Left ventricle myocardium superior (tissue), 1 donor: Measurements from ENCODE around the gene CDH13. TPM values are rescaled to one million over a fixed set of nuclear protein-coding genes. Genes with fewer than 3 reads are reported as not detected.
A peak's percentile ranks its signal among the peaks of the same experiment; 100 is the strongest.

Source experiments
- ATAC-seq: fragments of 200-7000 bp; cut with Tn5 transposase; one replicate; pipeline ENCODE4 v1.9.1; 2020; ENCODE audit warnings: mild to moderate bottlenecking, moderate library complexity
- DNase-seq: peaks from one replicate; pipeline ENCODE4 v3.0.0-alpha.2; 2020
- intact Hi-C: fragments of 100-400 bp; cut with micrococcal nuclease; formaldehyde crosslinking; loops from one replicate; pipeline ENCODE4 v1.11.0; 2022
- total RNA-seq: library from RNA; stranded (reverse); fragmentation: NEBNext Ultra II Directional; extraction: Animal tissue kit (Norgen Biotek cat#: 25700); gene quantifications from one replicate; pipeline ENCODE4 v1.2.1, GENCODE V29; 2021
- donor health status: DM: no; HTN: yes; CAD: no; lungs with severe emphysema.

The CDH13 gene
- total RNA-seq, 1 donor from 2014 or later = 167 TPM

DNA sequence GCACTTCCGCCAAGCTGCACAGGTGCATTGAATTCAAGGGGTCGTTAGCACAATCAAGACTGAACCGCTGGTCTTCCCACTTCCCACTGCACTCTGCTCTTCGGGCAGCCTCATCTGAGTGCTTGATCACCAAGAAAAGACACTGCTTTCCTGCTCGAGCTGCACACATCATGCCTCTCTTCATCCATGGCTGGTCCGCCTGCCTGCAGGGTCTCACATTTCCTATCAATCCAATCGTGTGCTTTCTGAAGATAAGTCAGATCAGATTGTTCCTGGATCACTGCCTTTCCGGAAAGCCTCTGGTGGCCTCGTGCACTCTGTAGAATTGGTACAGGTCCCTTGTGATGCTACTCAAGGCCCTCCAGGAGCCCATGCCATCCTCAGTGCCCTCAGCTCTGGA is 1150.2 kb downstream of the CDH13 start:
- intact Hi-C loops = no loop called here
- DNase-seq = no peak

DNA sequence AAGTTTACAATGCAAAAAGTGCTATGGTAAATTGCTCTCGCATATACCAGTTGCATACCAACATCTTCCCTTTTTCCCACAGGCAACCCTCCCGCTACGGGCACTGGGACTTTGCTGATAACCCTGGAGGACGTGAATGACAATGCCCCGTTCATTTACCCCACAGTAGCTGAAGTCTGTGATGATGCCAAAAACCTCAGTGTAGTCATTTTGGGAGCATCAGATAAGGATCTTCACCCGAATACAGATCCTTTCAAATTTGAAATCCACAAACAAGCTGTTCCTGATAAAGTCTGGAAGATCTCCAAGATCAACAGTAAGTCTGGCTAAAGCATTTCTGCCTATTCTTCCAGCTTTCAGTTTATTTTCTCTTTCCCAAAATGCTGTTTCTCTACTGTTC is 1153.1 kb downstream of the CDH13 start:
- intact Hi-C loops = no loop called here
- ATAC-seq = peak; percentile 63
- no peak for DNase-seq

More for the DNA sequence above, 1150.2 kb downstream of the CDH13 start:
- ATAC-seq = no peak

DNA sequence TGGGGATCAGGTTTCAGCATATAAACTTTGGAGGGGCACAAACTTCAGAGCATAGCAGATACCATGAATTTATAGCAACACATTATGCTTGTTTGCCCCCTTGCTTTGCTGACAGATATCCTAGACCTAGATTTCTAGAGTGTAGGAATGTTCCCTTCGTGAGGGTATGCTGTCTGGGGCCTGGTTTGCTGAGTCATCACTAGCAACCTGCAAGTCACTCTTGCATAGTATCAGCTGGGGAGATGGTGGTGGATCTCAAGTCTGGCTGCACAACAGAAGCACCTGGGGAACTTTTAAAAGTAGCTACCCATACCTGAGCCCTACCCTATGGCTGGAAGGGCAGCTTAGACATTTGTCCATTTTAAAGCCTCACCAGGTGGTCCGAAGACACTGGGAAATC is 1158.7 kb downstream of the CDH13 start:
- ATAC-seq (no peak), DNase-seq (no peak)
- intact Hi-C loops = no loop called here

DNA sequence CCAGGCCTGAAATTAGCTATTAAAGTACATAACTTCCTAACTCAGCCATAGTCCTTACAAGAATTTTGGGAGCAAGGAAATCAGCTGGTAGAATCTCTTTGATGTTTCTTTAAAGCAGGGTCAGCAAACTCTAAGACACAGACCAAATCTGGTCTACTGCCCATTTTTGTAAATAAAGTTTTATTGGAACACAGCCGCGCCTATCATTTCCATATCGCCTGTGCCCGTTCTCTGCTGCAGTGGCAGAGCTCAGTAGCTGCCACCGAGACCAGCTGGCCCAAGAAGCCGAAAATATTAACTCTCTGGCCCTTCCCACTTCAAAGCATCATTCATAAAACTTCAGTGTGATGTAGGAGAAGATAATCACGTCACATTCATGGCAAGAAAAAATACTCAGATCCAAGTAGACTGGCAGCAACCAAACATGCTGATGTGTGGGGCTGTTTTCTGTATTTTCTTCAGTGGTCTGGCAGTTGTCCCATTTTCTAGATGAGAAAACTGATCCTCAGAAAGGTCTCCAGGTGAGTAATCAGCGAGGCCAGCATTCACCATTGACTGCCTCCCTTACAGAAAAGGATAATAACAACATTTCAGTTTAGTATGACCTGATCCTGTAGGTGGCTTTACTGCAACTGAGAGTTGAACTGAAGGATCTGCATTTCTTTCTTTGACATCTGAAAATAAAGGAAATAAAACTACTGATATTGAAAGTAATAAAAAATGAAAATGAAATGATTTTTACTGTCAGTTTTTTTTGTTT is 1163.1 kb downstream of the CDH13 start:
- intact Hi-C loops = no loop called here
- no peak for DNase-seq
- no peak for ATAC-seq

DNA sequence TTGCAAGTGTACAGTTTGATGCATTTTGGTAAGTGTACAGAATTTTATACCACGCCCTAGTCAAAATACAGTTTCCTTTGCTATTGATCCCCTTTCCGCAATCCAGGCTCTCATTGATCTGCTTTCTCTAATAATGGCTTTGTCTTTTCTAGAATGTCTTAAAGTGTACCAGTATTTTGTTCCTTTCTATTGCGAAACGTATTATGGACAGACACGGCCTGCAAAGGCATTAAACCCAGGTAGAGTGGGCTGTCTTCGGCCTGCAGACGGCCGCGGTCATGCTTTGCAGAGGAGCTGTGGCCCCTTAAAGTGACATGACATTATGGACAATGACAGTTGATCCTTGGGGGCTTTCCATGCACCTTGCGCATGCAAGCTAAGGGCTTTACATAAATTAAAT is 1165.1 kb downstream of the CDH13 start:
- no peak for ATAC-seq
- intact Hi-C loops = no loop called here

DNA sequence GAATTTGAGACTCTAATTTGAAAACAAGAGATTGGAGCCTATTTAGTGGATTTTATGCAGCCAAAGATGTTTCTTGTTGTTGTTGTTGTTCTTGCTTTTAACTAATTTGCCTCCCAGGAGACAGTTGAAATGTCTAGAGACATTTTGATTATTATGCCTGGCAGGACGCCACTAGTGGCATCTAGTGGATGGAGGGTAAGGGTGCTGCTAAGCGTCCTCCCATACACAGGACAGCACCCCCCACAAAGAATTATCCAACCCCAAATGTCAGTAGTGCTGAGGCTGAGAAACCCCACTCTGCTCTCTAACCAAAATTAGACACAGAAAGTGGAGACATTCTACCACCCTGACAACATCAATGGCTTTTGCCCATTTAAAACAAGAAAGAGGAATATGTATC is 1165.6 kb downstream of the CDH13 start:
- ATAC-seq = no peak
- DNase-seq = no peak
- intact Hi-C loops = no loop called here

More for the DNA sequence above, 1165.1 kb downstream of the CDH13 start:
- no peak for DNase-seq

DNA sequence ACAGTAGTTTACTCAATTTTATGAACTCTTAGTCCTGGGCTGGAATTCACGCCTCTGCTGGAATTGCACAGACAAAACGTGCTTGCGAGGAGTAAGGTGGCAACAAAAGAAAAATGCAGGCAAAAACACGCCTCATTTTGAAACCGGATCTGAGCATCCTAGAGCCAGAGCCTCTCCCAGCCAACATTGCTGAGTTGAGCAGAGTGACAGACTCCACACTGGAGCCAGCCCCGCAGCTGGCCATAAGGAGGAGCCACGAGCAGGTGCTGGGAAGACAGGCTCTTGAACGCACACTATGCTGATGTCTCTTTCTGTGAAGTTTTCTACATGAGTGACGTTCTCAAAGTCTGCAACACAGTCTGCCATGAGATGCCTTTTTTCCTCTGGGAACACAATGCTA is 1166.4 kb downstream of the CDH13 start:
- intact Hi-C loops = no loop called here
- ATAC-seq (no peak), DNase-seq (no peak)

DNA sequence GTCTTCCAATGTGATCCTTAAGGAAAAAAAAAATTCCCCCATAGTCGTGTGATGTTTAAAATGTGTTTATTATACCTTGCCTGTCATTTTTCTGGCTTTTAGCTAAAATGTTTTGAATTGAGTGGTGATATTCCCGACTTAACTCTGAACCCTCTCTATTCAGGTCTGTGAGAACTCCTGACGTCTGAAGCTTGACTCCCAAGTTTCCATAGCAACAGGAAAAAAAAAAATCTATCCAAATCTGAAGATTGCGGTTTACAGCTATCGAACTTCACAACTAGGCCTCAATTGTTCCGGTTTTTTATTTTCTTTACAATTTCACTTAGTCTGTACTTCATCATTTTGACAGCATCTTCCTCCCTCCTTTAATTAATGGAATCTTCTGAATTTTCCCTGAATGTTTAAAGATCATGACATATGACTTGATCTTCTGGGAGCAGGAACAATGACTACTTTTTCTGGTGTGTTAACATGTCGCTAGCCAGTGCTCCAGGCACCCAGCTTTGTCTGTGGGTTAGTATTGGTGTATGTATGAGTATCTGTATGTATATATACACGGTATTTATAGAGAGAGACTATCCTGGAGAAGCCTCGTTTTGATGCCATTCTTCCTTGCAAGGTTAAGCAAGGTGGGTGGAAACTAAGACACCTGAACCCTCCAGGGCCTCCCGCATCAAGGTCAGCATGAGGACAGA is 1168.2 kb downstream of the CDH13 start:
- ATAC-seq (no peak), DNase-seq (no peak)
- intact Hi-C loops = no loop called here

DNA sequence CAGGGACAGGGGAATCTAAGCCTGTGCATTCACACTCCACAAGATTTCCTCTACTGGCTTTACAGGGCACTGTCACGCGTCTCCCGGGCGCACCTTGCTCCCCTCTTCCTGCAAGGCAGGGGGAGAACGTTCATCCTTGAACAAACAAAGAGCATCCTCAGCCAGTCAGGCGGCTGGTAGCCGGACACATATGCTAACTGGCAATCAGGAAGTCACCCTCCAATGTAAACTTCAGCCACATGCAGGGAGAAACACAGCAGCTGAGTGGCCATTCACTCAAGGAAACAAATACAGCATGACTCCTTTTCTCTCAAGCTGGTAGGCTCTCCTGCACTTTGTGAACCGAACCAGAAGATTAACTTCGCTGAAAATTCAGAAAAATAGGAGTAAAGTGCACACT is 1170.2 kb downstream of the CDH13 start:
- ATAC-seq (no peak), DNase-seq (no peak)
- intact Hi-C loops = no loop called here

DNA sequence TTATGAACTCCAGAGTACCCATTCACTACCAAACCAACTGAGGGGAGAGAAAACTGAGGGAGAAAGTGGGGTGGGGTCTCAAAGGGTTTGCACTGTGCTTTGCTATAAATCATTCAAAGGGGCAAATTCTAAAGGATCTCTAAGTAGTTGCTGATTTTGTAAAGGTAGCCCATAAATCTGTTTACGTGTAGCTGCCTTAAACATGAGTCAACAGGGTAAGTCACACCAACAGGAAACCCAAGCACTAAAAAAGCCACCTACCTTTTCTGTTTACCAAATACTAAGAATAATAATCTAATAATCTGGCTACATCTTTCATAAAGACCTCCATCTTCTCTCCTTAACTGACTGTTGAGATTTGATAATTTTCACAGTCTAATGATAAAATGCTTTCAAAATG is 1172.6 kb downstream of the CDH13 start:
- DNase-seq (no peak), ATAC-seq (no peak)
- intact Hi-C loops = no loop called here

DNA sequence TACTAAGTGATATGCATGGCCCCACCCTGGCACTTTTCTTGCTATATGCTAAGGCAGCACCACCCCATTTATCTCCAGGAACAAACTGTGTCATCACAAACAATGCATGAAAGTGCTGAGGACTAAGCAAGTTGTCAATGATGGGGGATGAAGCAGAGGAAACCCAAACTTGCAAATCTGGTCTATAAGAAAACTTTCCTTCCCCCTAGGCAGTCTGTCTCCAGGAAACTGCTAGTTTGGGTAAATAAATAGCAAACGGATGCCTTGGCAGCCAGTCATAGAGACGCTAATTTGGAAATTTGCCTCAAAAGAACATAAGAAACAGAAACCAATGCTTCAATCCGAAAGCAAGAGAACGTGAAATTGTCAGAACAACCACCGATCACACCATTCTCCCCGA is 1175.4 kb downstream of the CDH13 start:
- ATAC-seq (peak; percentile 48), DNase-seq (no peak)
- intact Hi-C loops = no loop called here

DNA sequence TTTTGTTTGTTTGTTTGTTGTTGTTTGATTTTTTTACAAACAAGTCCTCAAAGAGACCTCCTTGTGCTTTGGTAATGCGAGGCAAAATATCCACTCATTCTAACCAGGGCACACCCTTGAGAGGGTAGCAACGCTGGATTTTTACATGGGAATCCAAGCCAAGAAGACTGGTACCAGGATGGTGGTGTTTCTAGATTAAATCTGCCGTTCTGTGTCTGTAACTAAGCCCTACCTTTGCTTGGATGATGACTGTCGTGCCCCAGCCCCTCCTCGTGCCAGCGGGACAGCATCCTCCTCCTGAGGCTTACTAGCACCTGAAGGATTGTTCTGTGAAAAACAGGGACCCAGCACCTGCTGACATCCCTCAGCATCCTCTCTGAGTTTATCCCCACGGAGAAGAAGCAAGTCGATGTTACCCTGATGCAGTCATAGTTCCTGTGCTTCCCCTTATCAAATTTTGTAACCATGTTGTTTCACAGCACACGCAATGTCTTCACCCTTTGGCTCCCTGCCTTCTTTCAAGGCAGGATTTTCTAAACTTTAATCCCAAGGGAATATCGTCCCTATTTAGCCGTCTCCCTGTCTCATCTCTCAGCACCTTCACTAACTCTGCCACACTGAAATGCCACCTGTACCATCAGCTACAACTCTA is 1175.9 kb downstream of the CDH13 start:
- ATAC-seq (no peak), DNase-seq (no peak)
- intact Hi-C loops = no loop called here

DNA sequence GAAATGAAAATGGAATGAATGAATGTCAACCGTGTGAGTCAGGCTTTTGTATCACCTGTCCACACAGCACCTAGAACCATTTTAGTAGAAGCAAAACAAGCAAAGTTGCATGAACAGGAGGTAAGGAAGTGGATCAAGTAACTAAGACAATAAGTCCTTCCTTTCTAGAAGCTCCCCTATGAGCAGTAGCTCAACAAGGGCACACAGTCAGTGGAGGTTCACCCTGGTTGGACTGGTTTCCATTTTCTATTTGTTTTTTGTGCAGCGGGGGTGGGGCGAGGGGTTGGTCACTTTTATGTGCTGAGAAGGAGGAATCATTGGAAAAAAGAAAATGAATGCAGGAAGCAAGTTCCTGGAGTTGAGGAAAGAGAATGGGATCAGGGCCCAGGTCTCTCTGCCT is 1177.0 kb downstream of the CDH13 start:
- DNase-seq = no peak
- intact Hi-C loops = no loop called here
- ATAC-seq = no peak

DNA sequence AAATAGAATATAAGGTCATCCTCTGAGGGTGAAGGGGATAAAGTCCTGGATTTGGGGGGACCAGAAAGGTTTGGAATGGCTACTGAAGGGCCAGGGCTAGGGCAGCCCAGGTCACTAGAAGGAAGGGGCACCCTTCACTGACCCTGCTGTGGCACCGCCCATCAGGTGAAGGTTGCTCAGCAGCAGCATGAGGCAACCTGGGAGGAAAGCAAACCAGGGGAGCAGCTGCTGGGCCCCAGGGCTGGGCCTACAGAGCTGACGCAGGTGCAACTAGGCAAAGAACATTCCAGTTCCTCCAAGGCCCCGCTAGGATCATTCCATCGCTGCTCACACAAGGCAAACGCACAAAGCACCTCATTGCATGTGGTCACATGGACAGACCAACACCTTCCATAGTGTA is 1177.6 kb downstream of the CDH13 start:
- ATAC-seq = no peak
- DNase-seq = no peak
- intact Hi-C loops = no loop called here

DNA sequence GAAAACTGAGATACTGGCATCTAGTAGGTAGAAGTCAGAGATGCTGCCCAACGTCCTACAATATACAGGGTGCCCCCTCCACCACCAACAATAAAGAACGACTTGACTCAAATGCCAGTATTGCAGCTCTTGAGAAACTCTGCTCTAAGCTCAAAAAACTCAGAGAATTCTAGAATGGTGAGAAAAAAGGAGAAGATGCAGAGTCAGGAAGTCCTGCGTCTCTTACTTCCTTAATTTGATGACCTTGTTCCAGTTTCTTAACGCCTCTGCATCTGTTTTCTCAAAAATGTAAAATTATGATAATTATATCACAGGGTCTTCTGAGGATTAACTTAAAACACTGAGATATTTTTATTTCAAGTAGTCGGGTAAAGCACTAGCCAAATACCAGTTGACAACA is 1179.3 kb downstream of the CDH13 start:
- DNase-seq (no peak), ATAC-seq (no peak)
- intact Hi-C loops = no loop called here

DNA sequence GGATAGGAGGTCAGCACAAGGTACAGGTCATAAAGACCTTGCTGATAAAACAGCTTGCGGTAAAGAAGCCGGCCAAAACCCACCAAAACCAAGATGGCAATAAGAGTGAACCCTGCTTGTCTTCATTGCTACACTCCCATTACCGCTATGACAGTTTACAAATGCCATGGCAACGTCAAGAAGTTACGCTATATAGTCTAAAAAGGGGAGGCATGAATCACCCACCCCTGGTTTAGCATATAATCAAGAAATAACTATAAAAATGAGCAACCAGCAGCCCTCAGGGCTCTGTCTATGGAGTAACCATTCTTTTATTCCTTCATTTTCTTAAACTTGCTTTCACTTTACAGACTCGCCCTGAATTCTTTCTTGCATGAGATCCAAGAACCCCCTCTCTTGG is 1180.0 kb downstream of the CDH13 start:
- DNase-seq (no peak), ATAC-seq (no peak)
- intact Hi-C loops = no loop called here

DNA sequence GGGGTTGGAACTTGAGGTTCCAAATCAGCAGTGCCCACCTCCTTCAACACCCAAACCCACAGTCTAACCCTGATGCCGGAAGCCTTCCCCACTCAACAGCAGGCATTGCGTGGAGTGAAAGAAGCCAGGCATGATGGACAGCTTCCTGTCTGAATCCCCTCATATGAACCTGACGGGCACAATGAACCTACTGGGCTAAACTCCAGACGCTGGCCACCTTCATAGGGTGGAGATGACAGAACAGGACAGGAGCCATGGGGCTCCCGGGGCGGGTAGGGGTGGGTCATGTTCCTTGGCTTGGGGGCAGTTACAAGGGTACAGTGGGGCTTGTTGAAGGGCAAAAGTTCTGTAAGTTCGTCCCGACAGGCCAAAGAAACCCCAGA is 1180.5 kb downstream of the CDH13 start:
- DNase-seq = peak; percentile 32
- ATAC-seq = no peak
- intact Hi-C loops = no loop called here

DNA sequence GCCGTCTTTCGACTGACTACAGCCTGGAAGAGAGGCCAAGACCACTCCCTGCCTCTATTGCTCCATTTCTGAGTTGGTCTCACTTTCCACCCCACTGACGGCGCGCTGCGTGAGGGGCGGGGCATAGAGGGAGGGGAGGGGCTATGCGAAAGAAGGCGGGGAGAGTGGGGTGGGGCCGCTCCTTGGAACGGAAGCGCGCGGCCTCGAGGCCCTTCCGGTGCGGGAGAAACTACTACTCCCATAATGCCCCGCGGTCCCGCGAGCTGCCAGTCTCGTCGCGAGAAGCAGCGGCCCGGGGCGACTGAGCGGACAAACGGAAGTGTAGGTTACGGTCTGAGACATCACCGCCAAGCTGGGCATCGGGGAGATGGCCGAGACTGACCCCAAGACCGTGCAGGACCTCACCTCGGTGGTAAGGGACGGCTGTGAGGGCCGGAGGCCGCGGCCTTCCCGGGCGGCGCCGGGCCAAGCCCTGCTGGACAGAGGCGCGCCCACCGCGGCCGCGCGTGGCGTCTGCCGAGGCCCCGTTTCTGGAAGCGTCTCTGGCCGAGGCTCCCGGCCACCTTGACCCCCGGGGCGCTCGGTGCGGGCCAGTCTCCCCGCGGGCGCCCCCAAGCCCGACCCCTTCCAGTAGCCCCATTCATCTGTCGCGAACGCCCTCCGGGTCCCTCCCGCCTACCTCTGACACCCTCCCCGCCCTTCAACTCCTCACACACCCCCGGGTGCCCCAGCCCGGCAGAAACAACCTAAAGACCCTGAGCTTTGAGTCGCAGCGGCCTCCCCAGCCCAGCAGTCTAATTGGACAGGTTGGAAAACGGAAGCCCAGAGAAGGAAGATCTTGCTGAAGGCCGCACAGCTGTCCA is 1181.2 kb downstream of the CDH13 start, which contains the start of gene HSBP1:
Gene HSBP1 (plus strand): TSS at position 269 of the 863 bp plus-strand sequence. CDS start 99 bp downstream, at position 368.
- ATAC-seq (peak; percentile 98), DNase-seq (peak; percentile 97)
- intact Hi-C loops = no loop called here

DNA sequence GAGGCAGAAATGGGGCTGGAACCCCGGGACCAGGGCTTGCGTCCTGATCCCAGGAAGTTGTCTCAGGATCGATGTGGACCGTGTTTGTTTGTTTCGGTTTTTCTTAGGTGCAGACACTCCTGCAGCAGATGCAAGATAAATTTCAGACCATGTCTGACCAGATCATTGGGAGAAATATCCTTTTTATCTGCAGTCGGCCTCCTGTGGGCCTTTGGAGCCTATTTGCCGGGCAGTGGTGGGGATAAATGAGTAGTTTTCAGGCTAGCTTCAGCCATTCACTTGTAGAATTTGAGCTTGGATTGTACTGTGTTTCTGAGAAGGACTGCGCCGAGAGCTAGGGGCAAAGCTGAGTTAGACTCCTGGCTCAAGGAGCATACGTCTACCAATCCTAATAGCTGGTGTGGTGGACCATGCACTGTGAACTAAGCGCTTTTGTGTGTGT is 1181.8 kb downstream of the CDH13 start:
- DNase-seq (no peak), ATAC-seq (no peak)
- intact Hi-C loops = no loop called here
